MM.1S (cell line): Measurements from ENCODE around the gene VSNL1.

Experiments
- DNase-seq: peaks from one replicate; pipeline ENCODE4 v3.0.0-alpha.2; 2015
- H2AFZ ChIP-seq: fragments of 300-600 bp; sonication (generic); 2 replicates; pipeline ENCODE4 v1.6.0; 2016; ENCODE audit warnings: antibody characterized with exemption, low read length
- H3F3A ChIP-seq: fragments of 300-600 bp; sonication (generic); 2 replicates; pipeline ENCODE4 v1.6.1; 2016; ENCODE audit warnings: mild to moderate bottlenecking, antibody characterized with exemption, low read length, moderate library complexity, mixed read lengths; ENCODE audit not compliant: insufficient read depth
- H3K27ac ChIP-seq: fragments of 300-600 bp; sonication (generic); 2 replicates; pipeline ENCODE4 v1.5.1; 2016; ENCODE audit warnings: mild to moderate bottlenecking, low read length
- H3K27me3 ChIP-seq: fragments of 300-600 bp; sonication (generic); replicated peaks from 2 replicates; pipeline ENCODE4 v1.6.0; 2016; ENCODE audit warnings: low read length; ENCODE audit not compliant: insufficient read depth
- H3K36me3 ChIP-seq: fragments of 300-600 bp; sonication (generic); replicated peaks from 2 replicates; pipeline ENCODE4 v1.6.1; 2016; ENCODE audit warnings: mild to moderate bottlenecking, low read length, mixed read lengths; ENCODE audit not compliant: insufficient read depth
- H3K4me1 ChIP-seq: fragments of 300-600 bp; sonication (generic); 2 replicates; pipeline ENCODE4 v1.6.1; 2016; ENCODE audit warnings: low read length, mixed read lengths
- H3K4me2 ChIP-seq: fragments of 300-600 bp; sonication (generic); 2 replicates; pipeline ENCODE4 v1.6.0; 2016; ENCODE audit warnings: low read depth, low read length
- H3K4me3 ChIP-seq: fragments of 300-600 bp; sonication (generic); 2 replicates; pipeline ENCODE4 v1.5.1; 2016; ENCODE audit warnings: low read length, mixed read lengths
- H3K79me2 ChIP-seq: fragments of 300-600 bp; sonication (generic); 2 replicates; pipeline ENCODE4 v1.6.1; 2016; ENCODE audit warnings: mixed run types, low read length, mixed read lengths
- H3K9ac ChIP-seq: fragments of 300-600 bp; sonication (generic); 2 replicates; pipeline ENCODE4 v1.6.1; 2016; ENCODE audit warnings: low read length, mixed read lengths
- H3K9me2 ChIP-seq: fragments of 300-600 bp; sonication (generic); replicated peaks from 2 replicates; pipeline ENCODE4 v1.6.1; 2016; ENCODE audit warnings: mild to moderate bottlenecking, low read length, mixed read lengths; ENCODE audit not compliant: insufficient read depth
- H3K9me3 ChIP-seq: fragments of 300-600 bp; sonication (generic); replicated peaks from 2 replicates; pipeline ENCODE4 v1.6.1; 2016; ENCODE audit warnings: mild to moderate bottlenecking, low read length, mixed read lengths; ENCODE audit not compliant: insufficient read depth
- H4K20me1 ChIP-seq: fragments of 300-600 bp; sonication (generic); 2 replicates; pipeline ENCODE4 v1.6.1; 2016; ENCODE audit warnings: mild to moderate bottlenecking, low read length, moderate library complexity, mixed read lengths; ENCODE audit not compliant: insufficient read depth
- CTCF ChIP-seq: fragments of 300-600 bp; sonication (generic); IDR thresholded peaks from 2 replicates; pipeline ENCODE4 v1.5.1; 2016; ENCODE audit warnings: antibody characterized with exemption, low read length, mixed read lengths
- EZH2 ChIP-seq: fragments of 300-600 bp; sonication (generic); optimal IDR thresholded peaks from 2 replicates; pipeline ENCODE3; 2017; ENCODE audit warnings: low read depth, mild to moderate bottlenecking, antibody characterized with exemption, low read length, mixed read lengths
- EZH2phosphoT487 ChIP-seq: fragments of 300-600 bp; sonication (generic); IDR thresholded peaks from 2 replicates; pipeline ENCODE4 v1.6.1; 2018; ENCODE audit warnings: antibody characterized with exemption, low read length

The VSNL1 gene

DNA sequence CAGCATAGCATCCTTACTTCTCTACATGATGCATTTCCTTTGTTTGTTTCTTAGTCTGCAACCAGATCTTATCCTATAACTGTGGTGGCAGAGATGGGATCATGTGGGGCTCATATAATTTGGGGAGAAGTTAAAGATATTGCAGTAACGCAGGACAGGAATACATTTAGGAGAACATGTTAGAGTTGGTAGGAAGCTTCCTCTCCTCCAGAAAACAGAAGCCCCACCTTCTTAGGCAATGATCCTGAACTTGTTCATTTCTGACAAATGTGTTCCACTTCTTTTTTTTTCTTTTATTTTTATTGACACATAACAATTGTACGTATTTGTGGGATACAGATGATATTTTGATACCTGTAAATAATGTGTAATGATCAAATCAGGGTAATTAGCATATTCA lies 99.9 kb downstream of the VSNL1 start:
- H3F3A ChIP-seq = no peaks in the 10 kb centered on the region
- no peaks in the 10 kb centered on the region for H3K79me2 ChIP-seq
- no peak overlapping the region for H3K4me2 ChIP-seq
- no peaks in the 10 kb centered on the region for H3K9me3 ChIP-seq
- no peaks in the 10 kb centered on the region for H3K9me2 ChIP-seq
- no peaks in the 10 kb centered on the region for H3K36me3 ChIP-seq
- H3K9ac ChIP-seq = no peak overlapping the region
- TF ChIP-seq CTCF = no peak
- TF ChIP-seq EZH2phosphoT487 = no peak
- TF ChIP-seq EZH2 = no peak
- no peak for DNase-seq
- H3K4me1 ChIP-seq = no peaks in the 10 kb centered on the region
- H3K27ac ChIP-seq = no peak overlapping the region
- H2AFZ ChIP-seq = no peak overlapping the region
- H3K4me3 ChIP-seq = no peak overlapping the region
- no peaks in the 10 kb centered on the region for H4K20me1 ChIP-seq
- H3K27me3 ChIP-seq = no peaks in the 10 kb centered on the region

- peaks cover 2% of the 10 kb centered on the region; the same call in 1 of the 2 replicates for H3K4me1 ChIP-seq
- no peak overlapping the region for H3K4me2 ChIP-seq
- no peak overlapping the region for H3K27ac ChIP-seq
- no peak for DNase-seq
- no peaks in the 10 kb centered on the region for H3K9me2 ChIP-seq
- H3K36me3 ChIP-seq = no peaks in the 10 kb centered on the region
- H3K4me3 ChIP-seq = no peak overlapping the region
- H3K27me3 ChIP-seq = no peaks in the 10 kb centered on the region
- no peak overlapping the region for H2AFZ ChIP-seq
- no peaks in the 10 kb centered on the region for H3K79me2 ChIP-seq
- H4K20me1 ChIP-seq = no peaks in the 10 kb centered on the region
- H3K9me3 ChIP-seq = no peaks in the 10 kb centered on the region
- no peak for TF ChIP-seq EZH2
- TF ChIP-seq EZH2phosphoT487 = no peak
- TF ChIP-seq CTCF = no peak
- H3F3A ChIP-seq = no peaks in the 10 kb centered on the region
- no peak overlapping the region for H3K9ac ChIP-seq
Observed at GRCh38 chr2:17643031-17643615, 102.6 kb downstream of the VSNL1 start.

- Histone ChIP-seq H3F3A (peaks cover 5% of the 10 kb centered on the region; the same call in 1 of the 2 replicates), H2AFZ (no peak overlapping the region), H3K9me3 (no peaks in the 10 kb centered on the region), H3K4me2 (no peak overlapping the region), H3K9me2 (no peaks in the 10 kb centered on the region), H3K9ac (no peak overlapping the region), H3K4me1 (peaks cover 15% of the 10 kb centered on the region), H3K79me2 (no peaks in the 10 kb centered on the region), H4K20me1 (no peaks in the 10 kb centered on the region), H3K4me3 (no peak overlapping the region), H3K36me3 (no peaks in the 10 kb centered on the region), H3K27ac (no peak overlapping the region), H3K27me3 (no peaks in the 10 kb centered on the region)
- DNase-seq = no peak
- TF ChIP-seq CTCF (no peak), EZH2 (no peak), EZH2phosphoT487 (no peak)
Observed at GRCh38 chr2:17644997-17645720, 104.7 kb downstream of the VSNL1 start.
